Sigmoid colon (tissue), 7 donors: ENCODE measurements around the gene PCDHGB4. TPM values are rescaled to one million over a fixed set of nuclear protein-coding genes. Genes with fewer than 3 reads are reported as not detected.
"Not testable (repeated sequence)": the region's sequence is repeated elsewhere in the genome, so short reads cannot be mapped to it uniquely, and the experiment has no call there.

ENCODE experiments used
- DNase-seq: peaks from one replicate; pipeline ENCODE4 v3.0.0-alpha.2; 2019
- H3K27ac ChIP-seq, 4 donors: fragments of 200-600 bp; sonication (generic); one replicate each; pipeline ENCODE4 v1.5.1; 2016 to 2019; ENCODE audit warnings: mild to moderate bottlenecking in 1 of 4
- H3K27me3 ChIP-seq, 3 donors: fragments of 200-600 bp; sonication (generic); one replicate each; pipeline ENCODE4 v1.5.1; 2019; ENCODE audit warnings: mild to moderate bottlenecking in 1 of 3
- H3K36me3 ChIP-seq, 4 donors: fragments of 200-600 bp; sonication (generic); one replicate each; pipeline ENCODE4 v1.5.1; 2016 to 2019
- H3K4me1 ChIP-seq, 4 donors: fragments of 200-600 bp; sonication (generic); one replicate each; pipeline ENCODE4 v1.5.1; 2017 to 2019
- H3K4me3 ChIP-seq, 4 donors: fragments of 200-600 bp; sonication (generic); one replicate each; pipeline ENCODE4 v1.5.1; 2017 to 2019; ENCODE audit warnings: mild to moderate bottlenecking in 2 of 4, moderate library complexity in 1 of 4
- H3K9me3 ChIP-seq, 4 donors: fragments of 200-600 bp in 3 of 4; sonication (generic) in 3 of 4; one replicate each; pipeline versions ENCODE4 v1.5.1 to v1.6.1; 2013 to 2019
- EP300 ChIP-seq, 4 donors: sonication (generic); formaldehyde crosslinking; IDR thresholded peaks; one replicate each; pipeline ENCODE4 v1.6.1; 2017; ENCODE audit warnings: antibody characterized with exemption in 4 of 4
- POLR2A ChIP-seq, 2 donors: fragments of 450-650 bp; IDR thresholded peaks; one replicate each; pipeline ENCODE4 v1.6.1; 2016; ENCODE audit warnings: antibody characterized with exemption in 2 of 2, mild to moderate bottlenecking in 2 of 2, moderate library complexity in 2 of 2
- POLR2AphosphoS5 ChIP-seq, 4 donors: sonication (generic); formaldehyde crosslinking; IDR thresholded peaks; one replicate each; pipeline ENCODE4 v1.6.1; 2017; ENCODE audit warnings: antibody characterized with exemption in 4 of 4
- WGBS, 2 donors: extraction: QIAGEN DNeasy Blood & Tissue Kit; methylation state at CpG; one replicate each; pipeline ENCODE4 v1.1.7; 2013; 5-methylcytosine and 5-hydroxymethylcytosine counted together
- intact Hi-C: fragments of 100-400 bp; cut with DNase I; formaldehyde crosslinking; loops from one replicate; pipeline ENCODE4 v1.15.1; 2023
- polyA plus RNA-seq, 3 donors: library from polyadenylated mRNA; stranded (reverse); fragments of 200-250 nt; gene quantifications; one replicate each; pipeline ENCODE4 v1.2.3, GENCODE V29; 2013
- total RNA-seq, 4 donors: library from RNA; depleted of rRNA; stranded (reverse); fragments of >200 nt; gene quantifications; one replicate each; pipeline ENCODE4 v1.1.0, GENCODE V29; 2016
- TF ChIP-seq, protein P1 (sequence below), 4 experiments: fragments of 450-650 bp in 3 of 4; fragments of 200-600 bp in 1 of 4; IDR thresholded peaks; one replicate each; pipeline ENCODE4 v1.5.1; 2016 to 2019; ENCODE audit warnings: antibody characterized with exemption in 4 of 4, mild to moderate bottlenecking in 3 of 4, moderate library complexity in 2 of 4
- donor health status: healthy with polysubstance abuse.
- donor health status: Bipolar disorder and iron deficiency.
- donor health status: healthy.

Gene PCDHGB4
- total and polyA plus RNA-seq, 7 donors, result 0.54 to 9.1 (median 6.1) TPM; not detected in 2

DNA sequence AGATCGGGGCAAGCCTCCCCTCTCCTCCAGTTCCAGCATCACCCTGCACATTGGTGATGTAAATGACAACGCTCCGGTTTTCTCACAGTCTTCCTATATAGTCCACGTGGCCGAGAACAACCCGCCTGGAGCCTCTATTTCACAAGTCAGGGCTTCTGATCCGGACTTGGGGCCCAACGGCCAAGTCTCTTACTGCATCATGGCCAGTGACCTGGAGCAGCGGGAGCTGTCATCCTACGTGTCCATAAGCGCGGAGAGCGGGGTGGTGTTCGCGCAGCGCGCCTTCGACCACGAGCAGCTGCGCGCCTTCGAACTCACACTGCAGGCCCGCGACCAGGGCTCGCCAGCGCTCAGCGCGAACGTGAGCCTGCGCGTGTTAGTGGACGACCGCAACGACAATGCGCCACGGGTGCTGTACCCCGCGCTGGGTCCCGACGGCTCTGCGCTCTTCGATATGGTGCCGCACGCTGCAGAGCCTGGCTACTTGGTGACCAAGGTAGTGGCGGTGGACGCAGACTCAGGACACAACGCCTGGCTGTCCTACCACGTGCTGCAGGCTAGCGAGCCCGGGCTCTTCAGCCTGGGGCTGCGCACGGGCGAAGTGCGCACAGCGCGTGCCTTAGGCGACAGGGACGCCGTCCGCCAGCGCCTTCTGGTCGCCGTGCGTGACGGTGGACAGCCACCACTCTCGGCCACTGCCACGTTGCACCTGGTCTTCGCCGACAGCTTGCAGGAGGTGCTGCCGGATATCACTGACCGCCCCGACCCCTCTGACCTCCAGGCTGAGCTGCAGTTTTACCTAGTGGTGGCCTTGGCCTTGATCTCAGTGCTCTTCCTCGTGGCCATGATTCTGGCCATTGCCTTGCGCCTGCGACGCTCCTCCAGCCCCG is 1.9 kb downstream of the PCDHGB4 start:
- Histone ChIP-seq H3K36me3 (peaks cover 0 to 6% (median 0%) of the 10 kb centered on the region in 4 donors), H3K9me3 (peaks cover 37 to 95% (median 72%) of the 10 kb centered on the region in 4 donors), H3K4me3 (no peak overlapping the region), H3K27ac (no peak overlapping the region), H3K27me3 (peaks cover 0 to 17% (median 0%) of the 10 kb centered on the region in 3 donors), H3K4me1 (no peaks in the 10 kb centered on the region)
- no peak for DNase-seq
- intact Hi-C loops, result no loop called here
- no peak for TF ChIP-seq POLR2AphosphoS5 (IDR thresholded peaks at IDR 0.05)
- TF ChIP-seq EP300 (IDR thresholded peaks at IDR 0.05), result no peak
- 45 to 73% methylated on average over 77 of the region's 77 CpGs for WGBS, 2 donors

DNA sequence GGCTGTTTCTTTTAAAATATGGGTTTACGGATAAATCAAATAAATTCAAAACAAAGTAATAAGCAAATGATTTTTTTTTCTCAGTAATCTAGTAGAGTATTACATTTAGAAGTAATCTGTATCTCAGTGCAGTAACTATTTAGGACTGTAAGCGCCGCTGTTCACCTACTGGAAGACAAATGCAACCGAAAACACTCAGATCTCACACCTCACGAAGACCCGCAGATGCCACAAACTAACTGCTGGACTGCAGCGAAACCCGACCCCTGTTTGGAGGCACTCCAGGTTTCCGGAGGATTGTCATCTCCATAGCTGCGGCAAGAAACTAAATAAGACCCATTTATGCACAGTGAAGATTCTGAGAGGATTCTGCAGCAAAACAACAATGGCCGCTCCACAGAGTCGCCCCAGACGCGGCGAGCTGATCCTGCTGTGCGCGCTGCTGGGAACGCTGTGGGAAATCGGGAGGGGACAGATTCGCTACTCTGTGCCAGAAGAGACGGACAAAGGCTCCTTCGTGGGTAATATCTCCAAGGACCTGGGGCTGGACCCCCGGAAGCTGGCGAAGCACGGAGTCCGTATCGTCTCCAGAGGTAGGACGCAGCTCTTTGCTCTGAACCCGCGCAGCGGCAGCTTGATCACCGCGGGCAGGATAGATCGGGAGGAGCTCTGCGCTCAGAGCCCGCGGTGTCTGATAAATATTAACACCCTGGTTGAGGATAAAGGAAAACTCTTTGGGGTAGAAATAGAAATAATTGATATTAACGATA is 5.1 kb downstream of the PCDHGB4 start, which contains the start of gene PCDHGA8:
TSS of gene PCDHGA8 (plus strand) at position 205 of the 770 bp plus-strand sequence. CDS start at position 386, 181 bp downstream.
- H3K36me3 ChIP-seq, result no peaks in the 10 kb centered on the region

DNA sequence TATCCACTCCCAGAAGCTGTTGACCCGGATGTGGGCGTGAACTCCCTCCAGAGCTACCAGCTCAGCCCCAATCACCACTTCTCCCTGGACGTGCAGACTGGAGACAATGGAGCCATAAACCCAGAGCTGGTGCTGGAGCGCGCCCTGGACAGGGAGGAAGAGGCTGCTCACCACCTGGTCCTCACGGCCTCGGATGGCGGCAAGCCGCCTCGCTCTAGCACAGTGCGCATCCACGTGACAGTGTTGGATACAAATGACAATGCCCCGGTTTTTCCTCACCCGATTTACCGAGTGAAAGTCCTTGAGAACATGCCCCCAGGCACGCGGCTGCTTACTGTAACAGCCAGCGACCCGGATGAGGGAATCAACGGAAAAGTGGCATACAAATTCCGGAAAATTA is 5.8 kb downstream of the PCDHGB4 start:
- intact Hi-C loops, result no loop called here
- 41 to 61% methylated on average over 21 of the region's 21 CpGs for WGBS, 2 donors
- TF ChIP-seq POLR2AphosphoS5 (IDR thresholded peaks at IDR 0.05), result no peak
- no peak for TF ChIP-seq EP300 (IDR thresholded peaks at IDR 0.05)
- TF ChIP-seq, protein P1, sequence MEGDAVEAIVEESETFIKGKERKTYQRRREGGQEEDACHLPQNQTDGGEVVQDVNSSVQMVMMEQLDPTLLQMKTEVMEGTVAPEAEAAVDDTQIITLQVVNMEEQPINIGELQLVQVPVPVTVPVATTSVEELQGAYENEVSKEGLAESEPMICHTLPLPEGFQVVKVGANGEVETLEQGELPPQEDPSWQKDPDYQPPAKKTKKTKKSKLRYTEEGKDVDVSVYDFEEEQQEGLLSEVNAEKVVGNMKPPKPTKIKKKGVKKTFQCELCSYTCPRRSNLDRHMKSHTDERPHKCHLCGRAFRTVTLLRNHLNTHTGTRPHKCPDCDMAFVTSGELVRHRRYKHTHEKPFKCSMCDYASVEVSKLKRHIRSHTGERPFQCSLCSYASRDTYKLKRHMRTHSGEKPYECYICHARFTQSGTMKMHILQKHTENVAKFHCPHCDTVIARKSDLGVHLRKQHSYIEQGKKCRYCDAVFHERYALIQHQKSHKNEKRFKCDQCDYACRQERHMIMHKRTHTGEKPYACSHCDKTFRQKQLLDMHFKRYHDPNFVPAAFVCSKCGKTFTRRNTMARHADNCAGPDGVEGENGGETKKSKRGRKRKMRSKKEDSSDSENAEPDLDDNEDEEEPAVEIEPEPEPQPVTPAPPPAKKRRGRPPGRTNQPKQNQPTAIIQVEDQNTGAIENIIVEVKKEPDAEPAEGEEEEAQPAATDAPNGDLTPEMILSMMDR (IDR thresholded peaks at IDR 0.05), result no peak
- TF ChIP-seq POLR2A (IDR thresholded peaks at IDR 0.05), result no peak

More for the DNA sequence above, 5.1 kb downstream of the PCDHGB4 start, which contains the start of gene PCDHGA8:
- H3K27ac ChIP-seq, result no peak within 1 kb of the TSS
- WGBS, 2 donors, result 34 to 60% methylated on average over 38 of the region's 38 CpGs
- DNase-seq, result no peak
- H3K4me3 ChIP-seq, result no peak within 1 kb of the TSS
- TF ChIP-seq EP300 (IDR thresholded peaks at IDR 0.05), result no peak
- no peak for TF ChIP-seq POLR2A (IDR thresholded peaks at IDR 0.05)
- TF ChIP-seq, protein P1 (IDR thresholded peaks at IDR 0.05), result no peak
- no peak for TF ChIP-seq POLR2AphosphoS5 (IDR thresholded peaks at IDR 0.05)
- H3K27me3 ChIP-seq, result peaks cover 0 to 17% (median 0%) of the 10 kb centered on the region in 3 donors
- H3K4me1 ChIP-seq, result no peaks in the 10 kb centered on the region
- peaks cover 36 to 91% (median 64%) of the 10 kb centered on the region in 4 donors for H3K9me3 ChIP-seq
- intact Hi-C loops, result no loop called here

DNA sequence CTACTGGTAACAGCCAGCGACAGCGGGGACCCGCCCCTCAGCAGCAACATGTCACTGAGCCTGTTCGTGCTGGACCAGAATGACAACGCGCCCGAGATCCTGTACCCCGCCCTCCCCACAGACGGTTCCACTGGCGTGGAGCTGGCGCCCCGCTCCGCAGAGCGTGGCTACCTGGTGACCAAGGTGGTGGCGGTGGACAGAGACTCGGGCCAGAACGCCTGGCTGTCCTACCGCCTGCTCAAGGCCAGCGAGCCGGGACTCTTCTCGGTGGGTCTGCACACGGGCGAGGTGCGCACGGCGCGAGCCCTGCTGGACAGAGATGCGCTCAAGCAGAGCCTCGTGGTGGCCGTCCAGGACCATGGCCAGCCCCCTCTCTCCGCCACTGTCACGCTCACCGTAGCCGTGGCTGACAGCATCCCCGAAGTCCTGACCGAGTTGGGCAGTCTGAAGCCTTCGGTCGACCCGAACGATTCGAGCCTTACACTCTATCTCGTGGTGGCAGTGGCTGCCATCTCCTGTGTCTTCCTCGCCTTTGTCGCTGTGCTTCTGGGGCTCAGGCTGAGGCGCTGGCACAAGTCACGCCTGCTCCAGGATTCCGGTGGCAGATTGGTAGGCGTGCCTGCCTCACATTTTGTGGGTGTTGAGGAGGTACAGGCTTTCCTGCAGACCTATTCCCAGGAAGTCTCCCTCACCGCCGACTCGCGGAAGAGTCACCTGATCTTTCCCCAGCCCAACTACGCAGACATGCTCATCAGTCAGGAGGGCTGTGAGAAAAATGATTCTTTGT is 7.1 kb downstream of the PCDHGB4 start:
- intact Hi-C loops, H3K4me3 ChIP-seq, H3K27ac ChIP-seq, H3K36me3 ChIP-seq, H3K4me1 ChIP-seq, DNase-seq: not testable (repeated sequence)
- 43 to 66% methylated on average over 46 of the region's 53 CpGs for WGBS, 2 donors
- Histone ChIP-seq H3K9me3 (peaks cover 33 to 90% (median 62%) of the 10 kb centered on the region in 4 donors), H3K27me3 (peaks cover 0 to 17% (median 0%) of the 10 kb centered on the region in 3 donors)

More for the DNA sequence above, 5.8 kb downstream of the PCDHGB4 start:
- Histone ChIP-seq H3K4me1 (no peaks in the 10 kb centered on the region), H3K36me3 (no peaks in the 10 kb centered on the region), H3K4me3 (no peak overlapping the region), H3K9me3 (peaks cover 37 to 92% (median 64%) of the 10 kb centered on the region in 4 donors), H3K27me3 (peaks cover 0 to 17% (median 0%) of the 10 kb centered on the region in 3 donors), H3K27ac (no peak overlapping the region)
- DNase-seq, result no peak
